GM19372 (cell line): ENCODE measurements around the gene CLCA2.

Experiments used
- ATAC-seq: cut with Tn5 transposase; IDR thresholded peaks from one replicate; pipeline ENCODE4 v1.9.1; 2021; ENCODE audit warnings: mild to moderate bottlenecking, low read depth, moderate library complexity; ENCODE audit not compliant: unreplicated experiment

Gene CLCA2

DNA sequence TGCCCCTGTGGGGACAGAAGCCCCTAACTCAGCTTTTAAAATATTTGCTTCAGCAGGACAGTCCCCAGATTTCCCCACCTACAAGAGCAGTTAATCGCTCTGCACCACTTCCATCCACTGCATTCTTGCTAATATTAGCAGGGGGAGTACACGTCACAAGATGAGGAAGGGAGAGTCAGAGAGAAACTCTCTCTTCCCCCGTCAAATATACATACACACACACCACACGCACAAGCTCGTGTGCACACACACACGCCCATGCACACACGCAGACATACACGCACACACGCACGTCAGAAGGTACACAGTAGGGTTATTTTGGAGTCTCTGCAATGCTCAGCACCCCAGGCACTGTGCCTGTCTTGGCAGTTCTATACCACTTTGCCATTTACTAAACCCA, 46.9 kb downstream of the CLCA2 start:
- ATAC-seq = no peak

DNA sequence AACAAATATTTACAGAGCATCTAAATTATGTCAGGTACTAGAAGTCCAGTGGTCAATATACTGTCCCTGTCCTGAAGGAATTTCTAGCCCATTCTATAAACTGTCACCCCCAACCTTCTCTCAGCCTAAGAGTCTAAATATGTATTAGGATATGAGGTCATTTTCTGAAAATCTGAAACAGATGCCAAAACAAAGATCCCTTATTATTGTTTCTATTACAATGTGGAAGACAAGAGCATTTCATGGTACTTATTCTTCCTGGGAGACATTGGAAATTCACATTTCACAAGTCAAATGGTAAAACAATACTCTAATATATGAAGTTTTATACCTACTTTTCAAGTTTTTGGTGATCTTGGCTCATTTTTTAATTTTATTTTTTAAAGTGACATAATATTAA, 47.3 kb downstream of the CLCA2 start:
- ATAC-seq = no peak

DNA sequence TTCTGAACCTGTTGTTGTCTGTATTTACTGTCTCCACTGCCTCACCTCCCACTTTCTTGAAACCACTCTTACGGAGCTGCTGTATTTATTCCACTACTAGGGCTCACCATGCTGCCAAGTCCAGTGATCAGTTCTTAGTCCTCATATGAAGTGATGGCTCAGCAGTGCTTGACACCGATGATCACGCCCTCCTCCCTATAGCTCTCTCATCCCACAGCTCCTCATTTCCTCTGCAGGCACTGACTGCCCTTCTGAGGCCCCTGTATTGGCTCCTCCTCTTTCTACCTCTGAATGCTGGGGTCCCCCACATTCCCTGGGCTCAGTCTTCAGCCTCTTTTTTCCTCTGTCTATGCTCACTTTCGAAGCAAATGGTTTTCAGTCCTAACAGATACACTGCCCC, 48.2 kb downstream of the CLCA2 start:
- no peak for ATAC-seq

DNA sequence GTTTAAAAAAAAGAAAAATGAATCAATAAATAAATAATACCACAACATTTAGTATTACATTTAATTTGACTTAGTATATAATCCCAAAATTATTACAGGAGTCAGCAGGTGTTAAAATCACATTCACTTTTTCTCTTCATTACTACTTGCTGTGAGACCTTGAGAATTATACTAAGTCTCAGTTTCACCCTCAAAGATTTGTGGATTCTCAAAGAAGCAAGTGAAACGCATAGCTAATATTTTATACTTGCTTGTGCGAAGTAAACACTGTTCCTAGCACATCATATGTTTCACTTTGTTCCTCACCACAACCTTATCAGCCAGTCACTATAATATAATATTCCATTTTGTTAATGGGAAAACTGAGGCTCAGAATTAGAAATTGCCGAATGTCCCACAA, 48.8 kb downstream of the CLCA2 start:
- ATAC-seq = no peak

DNA sequence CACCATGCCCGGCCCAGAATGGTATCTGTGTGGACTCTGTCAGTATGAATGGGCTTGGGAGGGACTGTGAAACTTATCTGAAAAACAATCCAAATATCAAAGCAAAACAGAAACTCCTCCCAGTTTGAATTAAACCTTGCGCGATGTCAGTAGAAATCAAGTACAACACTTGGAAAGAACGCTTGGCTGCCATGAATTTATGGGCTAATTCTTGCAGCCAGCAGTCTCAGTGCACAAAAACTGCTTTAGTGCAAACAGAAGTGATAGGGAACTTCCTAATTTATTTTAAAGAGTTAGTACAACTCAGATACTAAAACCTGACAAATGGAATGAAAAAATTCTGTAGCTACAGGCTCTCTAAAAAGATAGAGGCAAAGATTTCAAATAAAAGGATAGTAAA, 53.3 kb downstream of the CLCA2 start:
- ATAC-seq = no peak

DNA sequence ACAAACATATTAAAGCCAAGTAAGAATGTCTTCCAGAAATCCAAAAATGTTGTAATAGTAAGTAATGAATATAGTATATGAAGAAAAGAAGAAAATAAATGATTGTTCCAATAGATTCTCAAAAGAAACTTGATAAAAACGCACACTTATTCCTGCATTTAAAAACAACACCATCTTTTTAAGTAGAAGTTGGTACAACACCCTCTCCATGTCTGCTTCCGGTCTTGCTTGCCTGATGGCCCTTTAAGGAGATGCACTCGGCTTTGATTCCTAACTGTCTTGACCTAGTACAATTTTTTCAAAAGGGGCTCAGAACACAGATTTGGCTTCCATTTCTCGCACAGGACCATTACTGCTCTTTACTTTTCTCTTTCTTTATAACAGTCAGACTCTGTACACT, 53.7 kb downstream of the CLCA2 start:
- no peak for ATAC-seq

DNA sequence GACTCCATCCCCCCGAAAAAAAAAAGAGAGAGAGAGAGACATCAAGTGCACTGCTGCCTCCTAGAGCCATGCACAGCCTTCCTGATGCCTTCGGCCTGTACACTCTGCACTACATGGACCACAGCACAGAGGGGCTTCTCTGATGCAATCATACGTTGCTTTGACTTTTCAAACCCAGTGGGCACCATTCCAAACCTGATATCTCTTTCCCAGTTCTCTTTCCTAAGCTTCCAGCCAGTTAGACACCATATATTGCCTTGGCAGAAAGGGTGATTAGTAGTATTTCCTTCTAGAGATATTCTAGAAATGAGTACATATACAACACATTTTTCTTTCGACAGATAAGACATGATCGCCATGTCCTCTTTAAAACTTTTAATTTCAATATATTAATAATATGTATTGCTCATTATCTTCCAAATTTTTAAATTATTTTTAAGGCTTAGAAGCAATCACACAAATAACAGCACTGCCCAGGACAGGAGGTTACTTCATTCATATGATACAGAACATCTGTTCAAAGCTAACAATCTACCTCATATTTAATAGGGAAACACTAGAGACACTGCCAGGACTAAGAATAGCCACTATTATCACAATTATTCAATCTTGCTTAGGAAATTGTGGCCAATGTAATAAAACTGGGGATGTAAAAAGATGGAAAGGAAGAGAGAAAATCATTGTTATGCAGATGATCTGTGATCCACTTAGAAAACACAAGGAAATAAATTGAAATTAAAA, 54.6 kb downstream of the CLCA2 start:
- no peak for ATAC-seq

DNA sequence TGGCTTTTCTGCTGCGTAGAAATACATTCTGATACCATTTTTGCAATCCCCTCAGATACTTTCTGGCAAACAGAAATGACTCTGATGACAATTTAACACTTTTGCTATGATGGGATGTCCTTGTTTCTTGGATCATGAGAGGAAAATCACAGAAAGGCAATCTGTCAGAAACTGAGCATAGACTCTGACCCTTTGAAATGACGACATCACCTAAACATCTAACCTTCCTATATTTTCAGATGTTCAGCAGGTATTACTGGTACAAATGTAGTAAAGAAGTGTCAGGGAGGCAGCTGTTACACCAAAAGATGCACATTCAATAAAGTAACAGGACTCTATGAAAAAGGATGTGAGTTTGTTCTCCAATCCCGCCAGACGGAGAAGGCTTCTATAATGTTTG, 58.0 kb downstream of the CLCA2 start:
- ATAC-seq = no peak

DNA sequence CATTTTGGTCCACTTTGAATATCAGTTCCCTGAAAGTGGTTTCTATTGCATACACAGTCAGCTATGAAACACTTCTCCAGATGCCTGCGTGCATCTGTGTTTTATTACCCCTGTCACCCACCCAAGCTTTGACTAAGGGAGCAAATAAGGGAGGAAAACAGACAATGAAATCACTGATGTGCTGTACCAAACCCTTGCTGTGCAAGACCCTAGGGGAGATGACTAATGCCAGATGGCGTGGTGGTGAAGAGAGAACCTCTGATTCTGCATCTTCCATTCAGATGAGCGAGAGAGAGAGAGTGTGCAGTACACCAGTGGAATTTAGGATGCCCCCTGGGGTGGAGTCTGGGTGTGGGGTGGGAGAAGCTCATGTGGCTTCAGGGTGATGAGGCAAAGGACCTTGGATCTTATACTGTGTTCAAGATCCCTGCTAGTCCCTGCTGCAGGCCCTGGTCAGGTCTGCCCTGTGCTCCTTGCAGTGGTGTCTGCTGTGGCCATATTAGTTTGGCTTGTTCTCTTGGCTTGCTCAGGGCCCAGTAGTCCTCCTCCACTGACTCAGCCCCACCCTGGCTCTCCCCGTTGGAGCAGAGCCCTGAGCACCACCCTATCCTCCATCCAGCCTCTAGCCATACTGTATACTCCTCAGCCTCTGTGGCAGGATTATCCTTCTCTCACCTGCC, 63.3 kb downstream of the CLCA2 start:
- no peak for ATAC-seq

DNA sequence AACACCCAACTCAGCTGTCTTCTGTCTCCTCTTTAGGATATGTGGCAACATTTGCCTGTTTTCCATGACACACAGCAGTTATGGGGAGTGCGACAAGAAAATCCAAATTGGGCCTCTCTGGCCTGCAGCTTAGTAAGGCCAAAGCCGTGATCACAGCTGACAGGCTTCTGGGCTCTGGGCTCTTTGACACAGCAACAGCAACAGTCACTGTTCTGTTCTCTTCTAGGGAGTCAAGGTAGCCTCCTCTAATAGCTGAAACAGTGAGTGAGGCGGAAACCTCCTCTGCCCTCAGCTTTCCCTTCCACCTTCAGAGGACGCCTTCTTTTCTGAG, 63.8 kb downstream of the CLCA2 start:
- ATAC-seq = no peak

DNA sequence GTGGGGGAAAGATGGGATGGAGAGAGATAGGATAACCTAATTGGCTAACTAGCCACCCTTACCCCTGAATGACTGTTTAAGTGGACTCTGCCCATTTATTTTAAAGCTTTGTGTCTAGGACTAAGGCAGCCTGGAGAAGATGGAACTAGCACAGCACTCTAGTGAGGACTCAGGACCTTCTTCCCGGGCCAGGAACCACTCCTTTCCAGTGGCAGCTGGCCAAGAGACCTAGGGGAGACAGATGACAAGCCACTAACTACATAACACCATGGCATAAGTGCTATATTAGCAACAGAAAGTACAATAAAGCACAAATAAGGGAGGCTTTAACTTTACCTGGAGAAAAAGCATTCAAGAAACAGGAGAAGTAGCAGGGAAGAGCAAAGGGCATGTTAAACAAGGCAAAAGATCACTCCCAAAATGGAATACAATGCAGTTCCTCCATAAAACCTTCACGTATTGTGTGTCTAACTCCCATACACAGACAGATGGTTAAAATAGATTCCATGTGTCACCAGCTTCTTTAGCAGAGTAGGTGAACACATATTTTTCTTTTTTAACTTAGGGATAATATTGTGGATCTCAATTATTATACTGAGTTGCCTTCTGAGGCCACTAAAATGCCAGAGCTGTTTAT, 65.4 kb downstream of the CLCA2 start:
- no peak for ATAC-seq

DNA sequence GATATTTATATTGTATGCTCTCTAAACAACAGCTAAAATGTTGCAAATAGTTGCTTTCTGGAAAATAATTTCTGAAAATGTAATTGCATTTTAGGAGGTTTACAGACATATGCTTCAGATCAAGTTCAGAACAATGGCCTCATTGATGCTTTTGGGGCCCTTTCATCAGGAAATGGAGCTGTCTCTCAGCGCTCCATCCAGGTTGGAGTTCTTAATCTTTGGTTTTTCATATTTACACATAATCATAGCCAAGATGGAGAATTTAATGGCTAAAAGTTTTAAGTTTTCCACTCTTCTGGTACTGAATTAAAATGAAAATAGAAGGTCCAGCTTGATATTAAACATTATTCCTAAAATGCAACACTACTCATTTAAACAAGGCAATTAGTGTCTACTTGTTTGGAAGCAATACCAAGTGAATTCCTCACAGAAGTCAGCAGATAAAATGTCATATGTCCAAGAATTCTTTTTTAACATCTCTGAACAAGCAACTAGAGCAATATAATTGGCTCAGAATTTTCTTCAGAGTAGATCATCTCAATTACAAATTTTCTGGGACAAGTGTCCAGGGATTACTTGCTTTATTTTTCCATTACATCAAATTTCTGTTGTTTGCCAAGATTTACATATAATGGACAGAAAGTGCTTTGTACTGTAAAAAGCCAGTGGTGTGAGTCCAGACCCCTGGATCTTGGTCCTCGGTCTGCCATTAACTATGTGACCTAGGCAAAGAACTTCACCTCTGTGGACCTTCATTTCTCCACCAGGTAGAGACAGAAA, 67.4 kb downstream of the CLCA2 start:
- ATAC-seq = no peak

DNA sequence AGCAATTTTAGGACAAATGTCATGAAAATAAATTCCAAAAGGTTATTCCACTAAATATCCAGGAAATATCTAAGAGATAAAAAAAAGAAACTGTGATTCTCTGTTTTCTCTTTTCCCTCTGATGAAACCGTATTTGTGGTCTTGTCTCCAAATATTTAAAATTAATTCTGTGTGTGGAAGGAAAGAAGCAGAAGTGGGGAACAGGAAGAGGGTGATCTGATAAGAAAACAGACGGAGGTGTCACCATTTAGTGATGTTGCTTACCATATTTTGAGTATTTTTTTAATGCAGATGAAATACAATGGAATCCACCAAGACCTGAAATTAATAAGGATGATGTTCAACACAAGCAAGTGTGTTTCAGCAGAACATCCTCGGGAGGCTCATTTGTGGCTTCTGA, 74.3 kb downstream of the CLCA2 start:
- ATAC-seq = no peak

DNA sequence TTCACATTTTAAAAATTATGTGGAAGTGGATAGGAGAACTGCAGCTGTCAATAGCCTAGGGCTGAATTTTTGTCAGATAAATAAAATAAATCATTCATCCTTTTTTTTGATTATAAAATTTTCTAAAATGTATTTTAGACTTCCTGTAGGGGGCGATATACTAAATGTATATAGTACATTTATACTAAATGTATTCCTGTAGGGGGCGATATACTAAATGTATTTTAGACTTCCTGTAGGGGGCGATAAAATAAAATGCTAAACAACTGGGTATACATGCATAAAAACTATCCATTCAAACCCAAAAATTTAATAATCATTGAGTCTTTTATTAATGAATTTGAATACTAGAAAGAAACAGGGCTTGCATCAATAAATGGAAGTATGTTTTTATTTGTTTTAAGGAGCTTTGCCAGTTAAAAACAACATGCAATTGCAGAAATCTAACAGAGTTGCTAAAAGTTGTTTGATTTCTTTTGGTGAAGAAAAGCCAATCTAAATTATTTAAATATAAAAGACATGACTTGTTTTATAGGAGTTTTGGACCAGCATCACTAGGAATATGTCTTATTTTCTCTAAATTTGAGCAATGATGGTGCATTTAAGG, 76.1 kb downstream of the CLCA2 start:
- ATAC-seq = no peak

DNA sequence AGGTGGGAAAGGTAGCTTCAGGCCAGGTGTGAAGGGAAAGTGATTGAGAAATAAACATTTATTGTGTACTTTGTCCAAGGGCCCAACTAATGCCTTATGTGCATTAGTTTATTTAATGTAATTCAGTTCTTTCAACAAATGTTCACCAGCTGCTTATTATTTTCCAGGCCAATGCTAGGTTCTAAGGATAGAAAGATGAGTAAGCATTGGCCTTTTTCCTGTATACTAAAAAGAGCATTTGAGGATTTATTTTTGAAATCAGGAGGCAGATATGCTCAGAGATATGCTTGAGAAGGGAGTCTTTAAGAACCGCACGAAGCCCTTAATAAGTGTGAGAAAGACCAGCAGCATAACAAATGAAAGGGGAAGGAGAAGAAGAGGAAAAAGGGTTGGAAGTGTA, 76.7 kb downstream of the CLCA2 start:
- no peak for ATAC-seq

DNA sequence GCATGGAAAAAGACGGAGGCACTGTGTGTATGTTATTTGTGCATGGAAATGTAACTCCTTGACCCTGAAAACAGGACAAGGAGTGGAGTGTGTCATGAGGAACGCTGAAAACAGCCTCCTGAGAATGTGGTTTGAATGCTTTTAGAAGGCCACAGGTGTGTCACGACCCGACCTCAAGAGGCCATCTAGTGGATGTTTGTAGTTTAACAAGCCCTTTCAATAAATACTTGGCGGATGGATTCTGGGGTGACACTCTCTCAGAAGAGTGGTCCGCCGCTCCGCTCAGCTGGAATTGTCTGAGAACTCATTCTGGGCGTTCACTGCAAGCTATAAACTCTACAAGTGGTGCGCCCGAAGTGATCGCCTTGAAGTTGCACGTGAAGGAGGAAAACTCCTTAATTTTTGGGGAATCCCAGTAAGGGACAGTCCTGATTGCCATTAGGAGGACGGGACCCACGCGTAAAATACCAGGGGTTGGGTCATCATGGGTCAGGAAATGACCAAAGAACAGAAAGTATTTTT, 78.2 kb downstream of the CLCA2 start:
- ATAC-seq = peak; percentile 79

DNA sequence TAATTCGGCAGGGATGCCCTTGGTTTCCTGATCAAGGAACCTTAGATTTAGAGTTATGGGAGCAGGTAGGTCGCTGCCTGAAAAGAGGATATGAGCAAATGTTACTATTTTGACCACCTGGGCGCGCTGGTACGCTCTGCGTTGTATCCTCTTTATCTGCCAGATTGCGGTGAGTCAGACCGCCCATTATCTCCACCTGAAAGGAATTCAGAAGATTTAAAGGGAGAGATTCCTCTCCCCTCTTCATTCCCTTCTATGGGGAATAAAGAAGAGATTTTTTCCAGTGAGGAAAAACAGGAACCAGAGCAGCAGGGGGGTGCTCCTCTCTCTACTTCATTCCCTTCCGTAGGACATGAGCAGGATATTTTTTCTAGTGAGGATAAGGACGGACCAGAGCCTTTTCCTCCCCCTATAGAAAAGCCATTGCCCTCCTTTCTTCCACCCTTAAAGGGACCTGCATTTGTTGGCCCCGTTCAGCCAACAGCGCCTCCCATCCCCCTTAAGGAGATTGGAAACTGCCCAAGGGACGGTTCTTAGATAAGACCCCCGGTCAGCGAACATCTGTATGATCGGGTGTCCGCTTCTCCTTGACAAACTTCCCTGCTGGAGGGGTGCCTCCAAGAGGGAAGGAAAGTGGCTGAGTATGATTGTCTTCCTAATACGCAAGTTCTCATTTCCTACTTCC, 78.9 kb downstream of the CLCA2 start:
- ATAC-seq = peak; percentile 47

DNA sequence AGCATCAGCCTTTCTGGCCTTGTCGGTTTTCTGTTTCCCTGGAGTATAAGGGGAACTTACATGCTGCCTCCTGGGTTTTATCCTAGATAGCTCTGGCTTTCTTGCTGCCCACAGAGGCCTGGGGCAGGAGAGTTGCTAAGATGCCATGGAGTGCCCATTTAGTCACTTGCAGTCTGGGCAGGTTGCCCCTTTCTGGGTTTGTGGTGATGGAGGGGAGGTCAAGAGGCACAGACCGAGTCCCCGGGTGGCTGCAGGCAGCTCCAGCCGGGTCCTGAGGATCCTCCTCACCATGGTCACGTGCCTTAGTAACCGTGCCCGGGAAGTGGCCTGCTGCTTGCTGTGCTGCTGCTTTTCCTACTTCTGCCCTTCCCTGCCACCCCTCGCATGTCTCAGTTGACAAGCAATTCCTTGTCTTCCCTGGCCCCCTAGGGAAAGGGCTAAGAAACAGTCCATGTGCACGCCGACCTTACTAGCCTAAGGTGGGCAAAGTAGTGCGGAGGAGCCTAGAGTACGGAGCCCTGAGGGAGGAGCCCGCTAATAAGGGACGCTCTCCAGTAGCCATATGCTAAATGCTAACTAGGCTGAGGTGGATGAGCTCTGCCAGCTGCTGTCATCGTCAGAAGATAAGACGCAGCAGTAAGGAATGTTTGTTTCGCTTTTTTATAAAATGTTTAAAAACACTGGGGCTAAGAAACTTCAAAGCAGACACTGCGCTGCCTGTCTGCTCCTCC, 79.6 kb downstream of the CLCA2 start:
- no peak for ATAC-seq

DNA sequence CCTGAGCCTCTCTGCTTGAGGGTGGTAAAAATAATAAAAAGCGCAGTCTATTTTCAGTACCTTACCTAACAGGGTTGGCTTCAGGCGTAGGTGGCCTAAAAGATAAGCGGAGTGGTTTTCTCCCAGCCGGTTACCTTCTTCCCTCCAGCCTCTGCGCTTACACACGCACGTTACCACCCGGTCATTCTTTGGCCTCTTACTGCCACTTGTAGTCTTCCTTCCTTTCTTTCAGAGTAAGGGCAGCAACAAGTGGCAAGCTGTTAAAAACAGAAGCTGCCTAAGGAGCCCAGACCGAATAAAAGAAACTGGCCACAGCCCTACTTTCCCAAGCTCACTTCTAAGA, 80.1 kb downstream of the CLCA2 start:
- ATAC-seq = no peak
